HCT116 (cell line): ENCODE results near the gene TATDN2. TPM values are rescaled to one million over a fixed set of nuclear protein-coding genes. Genes with fewer than 3 reads are reported as not detected.

Experiments
- ATAC-seq: fragments of 200-7000 bp; cut with Tn5 transposase; 2 replicates; pipeline ENCODE4 v1.9.1; 2020; ENCODE audit warnings: mild to moderate bottlenecking, moderate library complexity
- BruUV-seq: library from RNA; stranded (reverse); fragments of 400-500 nt; replicated peaks from 2 replicates; lab custom pipeline; 2021; lab: Mats Ljungman, UMichigan
- CTCF ChIA-PET: fragments of 300-600 bp; sonication (Branson Sonifier 250); formaldehyde crosslinking; loops from one replicate; lab custom pipeline; 2021; ENCODE audit warnings: antibody characterized with exemption; lab: Charles Lee
- POLR2A ChIA-PET: fragments of 300-600, 350-600 bp; sonication (Branson Sonifier 250); formaldehyde crosslinking; loops from one replicate; lab custom pipeline; 2021; ENCODE audit warnings: antibody characterized with exemption; lab: Charles Lee
- RAD21 ChIA-PET, 2 experiments: fragments of 300-600 bp; sonication (Branson Sonifier 250); formaldehyde crosslinking; loops; one replicate each; lab custom pipeline; 2023; ENCODE audit warnings: low total read pairs in 2 of 2; ENCODE audit not compliant: uncharacterized antibody in 2 of 2, unreplicated experiment in 2 of 2, low non-redundant PET in 1 of 2; lab: Charles Lee
- DNase-seq: peaks from one replicate; pipeline ENCODE4 v3.0.0-alpha.2; 2010; ENCODE audit warnings: low read depth, low spot score
- H2AFZ ChIP-seq: fragments of 200-600 bp; shearing (Covaris generic), sonication (generic); 2 replicates; pipeline ENCODE4 v1.6.1; 2017; ENCODE audit warnings: low read depth, mixed run types, mixed read lengths, antibody characterized with exemption, low read length; ENCODE audit not compliant: poor library complexity, severe bottlenecking
- H3K27ac ChIP-seq: 2 replicates; pipeline ENCODE4 v1.5.1; 2012; ENCODE audit warnings: low read depth, low read length
- H3K27me3 ChIP-seq: fragments of 200-600 bp; sonication (generic); 2 replicates; pipeline ENCODE4 v1.6.1; 2016; ENCODE audit warnings: mixed run types, low read length, mixed read lengths; ENCODE audit not compliant: insufficient read depth
- H3K36me3 ChIP-seq, 2 experiments: fragments of 200-500 bp in 1 of 2; fragments of 200-600 bp in 1 of 2; sonication (Bioruptor generic) in 1 of 2; sonication (generic) in 1 of 2; 2 replicates each; pipeline versions ENCODE4 v1.5.1 to v1.6.1; 2014 to 2016; ENCODE audit warnings: low read length in 2 of 2, inconsistent platforms in 1 of 2, mixed read lengths in 1 of 2, mixed run types in 1 of 2; ENCODE audit not compliant: insufficient read depth in 2 of 2, control insufficient read depth in 1 of 2
- H3K4me1 ChIP-seq, 2 experiments: fragments of 200-600 bp in 1 of 2; sonication (generic) in 1 of 2; 2 replicates each; pipeline versions ENCODE4 v1.5.1 to v1.6.1; 2012 to 2017; ENCODE audit warnings: low read length in 2 of 2, inconsistent platforms in 1 of 2, mild to moderate bottlenecking in 1 of 2, mixed read lengths in 1 of 2, mixed run types in 1 of 2, moderate library complexity in 1 of 2; ENCODE audit not compliant: insufficient read depth in 2 of 2, control insufficient read depth in 1 of 2
- H3K4me2 ChIP-seq: fragments of 200-600 bp; sonication (generic); 2 replicates; pipeline ENCODE4 v1.6.1; 2017; ENCODE audit warnings: mixed run types, low read length, mixed read lengths
- H3K4me3 ChIP-seq, 2 experiments: fragments of 200-600 bp in 1 of 2; sonication (generic) in 1 of 2; replicated peaks in 1 of 2; 2 replicates each; pipeline ENCODE4 v1.5.1; 2011 to 2016; ENCODE audit warnings: low read length in 2 of 2, control low read depth in 1 of 2, low read depth in 1 of 2, mild to moderate bottlenecking in 1 of 2, mixed read lengths in 1 of 2, mixed run types in 1 of 2
- H3K79me2 ChIP-seq: fragments of 200-600 bp; sonication (generic); 2 replicates; pipeline ENCODE4 v1.6.1; 2017; ENCODE audit warnings: mild to moderate bottlenecking, mixed run types, low read length, moderate library complexity, mixed read lengths; ENCODE audit not compliant: insufficient read depth
- H3K9ac ChIP-seq: fragments of 200-600 bp; sonication (generic); 2 replicates; pipeline ENCODE4 v1.6.1; 2016; ENCODE audit warnings: low read length, mixed read lengths
- H3K9me2 ChIP-seq: fragments of 200-600 bp; sonication (generic), shearing (Covaris generic); 2 replicates; pipeline ENCODE4 v1.6.1; 2017; ENCODE audit warnings: mixed run types, mild to moderate bottlenecking, moderate library complexity; ENCODE audit not compliant: insufficient read depth
- H3K9me3 ChIP-seq, 2 experiments: fragments of 200-500 bp in 1 of 2; fragments of 200-600 bp in 1 of 2; sonication (Bioruptor generic) in 1 of 2; sonication (generic) in 1 of 2; 2 replicates each; pipeline ENCODE4 v1.6.1; 2014 to 2017; ENCODE audit warnings: low read length in 2 of 2, mixed read lengths in 2 of 2, inconsistent platforms in 1 of 2, low read depth in 1 of 2, mild to moderate bottlenecking in 1 of 2, mixed run types in 1 of 2, moderate library complexity in 1 of 2; ENCODE audit not compliant: control insufficient read depth in 1 of 2, insufficient read depth in 1 of 2
- H4K20me1 ChIP-seq: fragments of 200-600 bp; sonication (generic), shearing (Covaris generic); 2 replicates; pipeline ENCODE4 v1.6.1; 2017; ENCODE audit warnings: mixed run types, mild to moderate bottlenecking, moderate library complexity; ENCODE audit not compliant: insufficient read depth
- CBX3 ChIP-seq: IDR thresholded peaks from 2 replicates; pipeline ENCODE4 v1.6.1; 2012; ENCODE audit warnings: low read depth
- CEBPB ChIP-seq: IDR thresholded peaks from 2 replicates; pipeline ENCODE4 v1.6.1; 2012; ENCODE audit warnings: low read depth
- EGR1 ChIP-seq: IDR thresholded peaks from 2 replicates; pipeline ENCODE4 v1.6.1; 2012; ENCODE audit warnings: low read depth
- ELF1 ChIP-seq: IDR thresholded peaks from 2 replicates; pipeline ENCODE4 v1.6.1; 2012; ENCODE audit warnings: low read depth, borderline replicate concordance
- EZH2 ChIP-seq: fragments of 200-600 bp; sonication (generic); IDR thresholded peaks from 2 replicates; pipeline ENCODE4 v1.6.1; 2017; ENCODE audit warnings: antibody characterized with exemption, mixed run types
- EZH2phosphoT487 ChIP-seq: fragments of 200-600 bp; IDR thresholded peaks from 2 replicates; pipeline ENCODE4 v1.6.1; 2018; ENCODE audit warnings: antibody characterized with exemption, borderline replicate concordance
- FOSL1 ChIP-seq: IDR thresholded peaks from 2 replicates; pipeline ENCODE4 v1.6.1; 2012; ENCODE audit warnings: low read depth
- JUND ChIP-seq: IDR thresholded peaks from 2 replicates; pipeline ENCODE4 v1.6.1; 2012
- POLR2A ChIP-seq: IDR thresholded peaks from 2 replicates; pipeline ENCODE4 v1.7.0; 2011; ENCODE audit warnings: borderline replicate concordance; ENCODE audit not compliant: insufficient read depth, insufficient read length; ENCODE audit errors: extremely low read depth
- POLR2AphosphoS5 ChIP-seq: IDR thresholded peaks from 2 replicates; pipeline ENCODE4 v1.6.1; 2011; ENCODE audit warnings: mild to moderate bottlenecking, low read depth, low read length, moderate library complexity
- RAD21 ChIP-seq: IDR thresholded peaks from 2 replicates; pipeline ENCODE4 v1.6.1; 2012; ENCODE audit warnings: low read depth, mild to moderate bottlenecking
- SIN3A ChIP-seq: IDR thresholded peaks from 2 replicates; pipeline ENCODE4 v1.6.1; 2012; ENCODE audit warnings: low read depth
- SP1 ChIP-seq: IDR thresholded peaks from 2 replicates; pipeline ENCODE4 v1.6.1; 2012; ENCODE audit warnings: low read depth
- SRF ChIP-seq: IDR thresholded peaks from 2 replicates; pipeline ENCODE4 v1.6.1; 2012; ENCODE audit warnings: low read depth
- YY1 ChIP-seq: IDR thresholded peaks from 2 replicates; pipeline ENCODE4 v1.6.1; 2011; ENCODE audit warnings: low read length, low read depth, moderate library complexity, mild to moderate bottlenecking; ENCODE audit not compliant: insufficient replicate concordance; ENCODE audit errors: extremely low read depth
- ZNF274 ChIP-seq: fragments of 200-500 bp; sonication (Bioruptor generic); IDR thresholded peaks from 2 replicates; pipeline ENCODE4 v1.6.1; 2014; ENCODE audit warnings: mild to moderate bottlenecking, low read depth, low read length, inconsistent platforms
- intact Hi-C: fragments of 100-400 bp; cut with micrococcal nuclease; formaldehyde crosslinking; loops from 2 replicates; pipeline ENCODE4 v1.10.0; 2022
- total RNA-seq: library from RNA; stranded (reverse); gene quantifications from one replicate; pipeline ENCODE4 v1.2.1, GENCODE V29; 2021; ENCODE audit not compliant: unreplicated experiment
- TF ChIP-seq, protein P1 (sequence below): IDR thresholded peaks from 2 replicates; pipeline ENCODE4 v1.6.1; 2012
- TF ChIP-seq, protein P2 (sequence below): IDR thresholded peaks from 2 replicates; pipeline ENCODE4 v1.6.1; 2012; ENCODE audit warnings: low read depth
- TF ChIP-seq, protein P3 (sequence below): IDR thresholded peaks from 2 replicates; pipeline ENCODE4 v1.6.1; 2012
- TF ChIP-seq, protein P4 (sequence below): IDR thresholded peaks from 2 replicates; pipeline ENCODE4 v1.6.1; 2011; ENCODE audit warnings: mild to moderate bottlenecking, low read length, moderate library complexity; ENCODE audit not compliant: insufficient replicate concordance; ENCODE audit errors: extremely low read depth

TATDN2 gene
- total RNA-seq, 1 experiment from 2014 or later = 26.8 TPM

DNA sequence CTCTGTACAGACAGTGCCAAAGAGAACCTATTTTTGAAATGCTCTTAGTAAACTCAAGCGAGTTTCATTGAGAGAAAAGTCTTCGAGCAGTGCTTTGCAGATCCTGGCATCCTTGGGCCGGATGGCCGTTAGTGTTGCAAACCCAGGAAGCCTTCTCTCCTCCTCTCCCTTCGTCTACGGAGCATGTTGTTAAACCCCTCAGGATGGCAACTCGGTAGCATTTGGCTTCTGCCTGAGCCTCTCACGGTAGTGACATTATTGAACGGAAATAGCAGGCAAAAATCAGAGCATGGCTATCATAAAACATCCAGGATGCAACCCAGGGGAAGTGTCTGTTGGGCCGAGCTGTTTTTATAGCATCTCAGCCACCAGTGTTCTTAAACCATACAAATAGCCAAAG is 79.3 kb downstream of the TATDN2 start:
- H4K20me1 ChIP-seq = no peaks in the 10 kb centered on the region
- CTCF ChIA-PET = no interaction called here
- H3K9me2 ChIP-seq = no peaks in the 10 kb centered on the region
- intact Hi-C loops = no loop called here
- DNase-seq = no peak
- H3K79me2 ChIP-seq = no peaks in the 10 kb centered on the region
- no peaks in the 10 kb centered on the region for H3K36me3 ChIP-seq
- POLR2A ChIA-PET = no interaction called here
- no peak overlapping the region for H3K9ac ChIP-seq
- no peak overlapping the region for H3K4me3 ChIP-seq
- RAD21 ChIA-PET = no interaction called here
- no peak for ATAC-seq
- H3K4me1 ChIP-seq = no peaks in the 10 kb centered on the region
- H3K27ac ChIP-seq = no peak overlapping the region
- BruUV-seq = no TSS peak
- H3K27me3 ChIP-seq = peaks cover 45% of the 10 kb centered on the region; the same call in 1 of the 2 replicates
- no peak overlapping the region for H3K4me2 ChIP-seq
- no peak overlapping the region for H2AFZ ChIP-seq
- no peak for TF ChIP-seq EZH2phosphoT487
- TF ChIP-seq ELF1 = no peak
- TF ChIP-seq SP1 = no peak
- no peak for TF ChIP-seq POLR2AphosphoS5
- no peak for TF ChIP-seq CEBPB
- TF ChIP-seq, protein P1, sequence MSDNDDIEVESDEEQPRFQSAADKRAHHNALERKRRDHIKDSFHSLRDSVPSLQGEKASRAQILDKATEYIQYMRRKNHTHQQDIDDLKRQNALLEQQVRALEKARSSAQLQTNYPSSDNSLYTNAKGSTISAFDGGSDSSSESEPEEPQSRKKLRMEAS = no peak
- no peak for TF ChIP-seq CBX3
- no peak for TF ChIP-seq FOSL1
- TF ChIP-seq, protein P2, sequence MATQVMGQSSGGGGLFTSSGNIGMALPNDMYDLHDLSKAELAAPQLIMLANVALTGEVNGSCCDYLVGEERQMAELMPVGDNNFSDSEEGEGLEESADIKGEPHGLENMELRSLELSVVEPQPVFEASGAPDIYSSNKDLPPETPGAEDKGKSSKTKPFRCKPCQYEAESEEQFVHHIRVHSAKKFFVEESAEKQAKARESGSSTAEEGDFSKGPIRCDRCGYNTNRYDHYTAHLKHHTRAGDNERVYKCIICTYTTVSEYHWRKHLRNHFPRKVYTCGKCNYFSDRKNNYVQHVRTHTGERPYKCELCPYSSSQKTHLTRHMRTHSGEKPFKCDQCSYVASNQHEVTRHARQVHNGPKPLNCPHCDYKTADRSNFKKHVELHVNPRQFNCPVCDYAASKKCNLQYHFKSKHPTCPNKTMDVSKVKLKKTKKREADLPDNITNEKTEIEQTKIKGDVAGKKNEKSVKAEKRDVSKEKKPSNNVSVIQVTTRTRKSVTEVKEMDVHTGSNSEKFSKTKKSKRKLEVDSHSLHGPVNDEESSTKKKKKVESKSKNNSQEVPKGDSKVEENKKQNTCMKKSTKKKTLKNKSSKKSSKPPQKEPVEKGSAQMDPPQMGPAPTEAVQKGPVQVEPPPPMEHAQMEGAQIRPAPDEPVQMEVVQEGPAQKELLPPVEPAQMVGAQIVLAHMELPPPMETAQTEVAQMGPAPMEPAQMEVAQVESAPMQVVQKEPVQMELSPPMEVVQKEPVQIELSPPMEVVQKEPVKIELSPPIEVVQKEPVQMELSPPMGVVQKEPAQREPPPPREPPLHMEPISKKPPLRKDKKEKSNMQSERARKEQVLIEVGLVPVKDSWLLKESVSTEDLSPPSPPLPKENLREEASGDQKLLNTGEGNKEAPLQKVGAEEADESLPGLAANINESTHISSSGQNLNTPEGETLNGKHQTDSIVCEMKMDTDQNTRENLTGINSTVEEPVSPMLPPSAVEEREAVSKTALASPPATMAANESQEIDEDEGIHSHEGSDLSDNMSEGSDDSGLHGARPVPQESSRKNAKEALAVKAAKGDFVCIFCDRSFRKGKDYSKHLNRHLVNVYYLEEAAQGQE = no peak
- TF ChIP-seq EZH2 = no peak
- TF ChIP-seq EGR1 = no peak
- TF ChIP-seq, protein P3, sequence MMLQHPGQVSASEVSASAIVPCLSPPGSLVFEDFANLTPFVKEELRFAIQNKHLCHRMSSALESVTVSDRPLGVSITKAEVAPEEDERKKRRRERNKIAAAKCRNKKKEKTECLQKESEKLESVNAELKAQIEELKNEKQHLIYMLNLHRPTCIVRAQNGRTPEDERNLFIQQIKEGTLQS = no peak
- TF ChIP-seq SRF = no peak
- TF ChIP-seq SIN3A = no peak
- no peak for TF ChIP-seq POLR2A
- TF ChIP-seq YY1 = no peak
- TF ChIP-seq RAD21 = no peak
- TF ChIP-seq, protein P4, sequence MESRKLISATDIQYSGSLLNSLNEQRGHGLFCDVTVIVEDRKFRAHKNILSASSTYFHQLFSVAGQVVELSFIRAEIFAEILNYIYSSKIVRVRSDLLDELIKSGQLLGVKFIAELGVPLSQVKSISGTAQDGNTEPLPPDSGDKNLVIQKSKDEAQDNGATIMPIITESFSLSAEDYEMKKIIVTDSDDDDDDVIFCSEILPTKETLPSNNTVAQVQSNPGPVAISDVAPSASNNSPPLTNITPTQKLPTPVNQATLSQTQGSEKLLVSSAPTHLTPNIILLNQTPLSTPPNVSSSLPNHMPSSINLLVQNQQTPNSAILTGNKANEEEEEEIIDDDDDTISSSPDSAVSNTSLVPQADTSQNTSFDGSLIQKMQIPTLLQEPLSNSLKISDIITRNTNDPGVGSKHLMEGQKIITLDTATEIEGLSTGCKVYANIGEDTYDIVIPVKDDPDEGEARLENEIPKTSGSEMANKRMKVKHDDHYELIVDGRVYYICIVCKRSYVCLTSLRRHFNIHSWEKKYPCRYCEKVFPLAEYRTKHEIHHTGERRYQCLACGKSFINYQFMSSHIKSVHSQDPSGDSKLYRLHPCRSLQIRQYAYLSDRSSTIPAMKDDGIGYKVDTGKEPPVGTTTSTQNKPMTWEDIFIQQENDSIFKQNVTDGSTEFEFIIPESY = no peak
- no peak for TF ChIP-seq JUND
- no peak for TF ChIP-seq ZNF274
- no peaks in the 10 kb centered on the region for H3K9me3 ChIP-seq
